ENCODE measurements around the gene SLC17A3. TPM values are rescaled to one million over a fixed set of nuclear protein-coding genes. Genes with fewer than 3 reads are reported as not detected.

SLC17A3 gene
- total RNA-seq, 1 donor from 2014 or later, result not detected

GRCh38 chr6:25866011-25866410 lies 8.0 kb downstream of the SLC17A3 start:
- H3K36me3 Mint-ChIP-seq (ENCODE audit: unreplicated experiment), result no peaks in the 10 kb centered on the region
- no peak for TF ChIP-seq CTCF (IDR thresholded peaks at IDR 0.05)
- peaks cover 37% of the 10 kb centered on the region for H3K27me3 Mint-ChIP-seq (ENCODE audit: unreplicated experiment)
- no peak for DNase-seq (ENCODE audit: extremely low spot score, unreplicated experiment)
- H3K9me3 Mint-ChIP-seq (ENCODE audit: unreplicated experiment), result no peaks in the 10 kb centered on the region
- H3K4me3 Mint-ChIP-seq (ENCODE audit: unreplicated experiment), result no peak overlapping the region
- no peaks in the 10 kb centered on the region for H3K4me1 Mint-ChIP-seq (ENCODE audit: unreplicated experiment)
- H3K27ac Mint-ChIP-seq (ENCODE audit: unreplicated experiment), result no peak overlapping the region

- Mint-ChIP-seq H3K27me3 (ENCODE audit: unreplicated experiment) (peaks cover 38% of the 10 kb centered on the region), H3K4me3 (ENCODE audit: unreplicated experiment) (no peak overlapping the region)
Observed at GRCh38 chr6:25863360-25863759, 10.7 kb downstream of the SLC17A3 start.

GRCh38 chr6:25862199-25862598 lies 11.8 kb downstream of the SLC17A3 start:
- Mint-ChIP-seq H3K27me3 (ENCODE audit: unreplicated experiment) (peaks cover 38% of the 10 kb centered on the region), H3K9me3 (ENCODE audit: unreplicated experiment) (no peaks in the 10 kb centered on the region), H3K27ac (ENCODE audit: unreplicated experiment) (no peak overlapping the region), H3K4me1 (ENCODE audit: unreplicated experiment) (no peaks in the 10 kb centered on the region), H3K36me3 (ENCODE audit: unreplicated experiment) (no peaks in the 10 kb centered on the region), H3K4me3 (ENCODE audit: unreplicated experiment) (no peak overlapping the region)
- no peak for TF ChIP-seq CTCF (IDR thresholded peaks at IDR 0.05)
- no peak for DNase-seq (ENCODE audit: extremely low spot score, unreplicated experiment)

More at GRCh38 chr6:25863360-25863759, 10.7 kb downstream of the SLC17A3 start:
- DNase-seq (ENCODE audit: extremely low spot score, unreplicated experiment), result no peak
- H3K9me3 Mint-ChIP-seq (ENCODE audit: unreplicated experiment), result no peaks in the 10 kb centered on the region
- TF ChIP-seq CTCF (IDR thresholded peaks at IDR 0.05), result no peak
- no peaks in the 10 kb centered on the region for H3K4me1 Mint-ChIP-seq (ENCODE audit: unreplicated experiment)
- H3K27ac Mint-ChIP-seq (ENCODE audit: unreplicated experiment), result no peak overlapping the region
- no peaks in the 10 kb centered on the region for H3K36me3 Mint-ChIP-seq (ENCODE audit: unreplicated experiment)

- H3K27me3 Mint-ChIP-seq (ENCODE audit: unreplicated experiment), result peaks cover 24% of the 10 kb centered on the region
- H3K27ac Mint-ChIP-seq (ENCODE audit: unreplicated experiment), result no peak overlapping the region
- H3K4me3 Mint-ChIP-seq (ENCODE audit: unreplicated experiment), result no peak overlapping the region
- H3K9me3 Mint-ChIP-seq (ENCODE audit: unreplicated experiment), result no peaks in the 10 kb centered on the region
- no peak for TF ChIP-seq CTCF (IDR thresholded peaks at IDR 0.05)
- no peak for DNase-seq (ENCODE audit: extremely low spot score, unreplicated experiment)
- no peaks in the 10 kb centered on the region for H3K36me3 Mint-ChIP-seq (ENCODE audit: unreplicated experiment)
- H3K4me1 Mint-ChIP-seq (ENCODE audit: unreplicated experiment), result no peaks in the 10 kb centered on the region
Observed at GRCh38 chr6:25852756-25853155, 21.3 kb downstream of the SLC17A3 start.

GRCh38 chr6:25851961-25852360 lies 22.1 kb downstream of the SLC17A3 start:
- peaks cover 24% of the 10 kb centered on the region for H3K27me3 Mint-ChIP-seq (ENCODE audit: unreplicated experiment)
- no peaks in the 10 kb centered on the region for H3K4me1 Mint-ChIP-seq (ENCODE audit: unreplicated experiment)
- H3K27ac Mint-ChIP-seq (ENCODE audit: unreplicated experiment), result no peak overlapping the region
- H3K36me3 Mint-ChIP-seq (ENCODE audit: unreplicated experiment), result no peaks in the 10 kb centered on the region
- no peaks in the 10 kb centered on the region for H3K9me3 Mint-ChIP-seq (ENCODE audit: unreplicated experiment)
- DNase-seq (ENCODE audit: extremely low spot score, unreplicated experiment), result no peak
- no peak for TF ChIP-seq CTCF (IDR thresholded peaks at IDR 0.05)
- no peak overlapping the region for H3K4me3 Mint-ChIP-seq (ENCODE audit: unreplicated experiment)

Data from osteocyte (in vitro differentiated cells).